HL-60 (cell line): ENCODE measurements around the gene CYP1A2.

Experiments
- CTCF ChIP-seq: IDR thresholded peaks from one replicate; pipeline ENCODE4 v1.5.1; 2011; ENCODE audit warnings: low read length, control low read depth, inconsistent platforms; ENCODE audit not compliant: insufficient read depth
- REST ChIP-seq: IDR thresholded peaks from 2 replicates; pipeline ENCODE4 v1.6.1; 2012; ENCODE audit warnings: low read depth; ENCODE audit not compliant: insufficient replicate concordance

GRCh38 chr15:74789741-74790079, 41.1 kb downstream of the CYP1A2 start:
- TF ChIP-seq CTCF (no peak), REST (no peak)
